GM10248 (cell line): ENCODE data around the gene MARCHF3.
A peak's percentile ranks its signal among the peaks of the same experiment; 100 is the strongest.
"Not testable (repeated sequence)": the region's sequence is repeated elsewhere in the genome, so short reads cannot be mapped to it uniquely, and the experiment has no call there.

ENCODE experiments used
- CTCF ChIA-PET: fragments of 300-600 bp; sonication (Branson Sonifier 250); formaldehyde crosslinking; extraction: SDS; loops from one replicate; lab custom pipeline; 2021; ENCODE audit warnings: antibody characterized with exemption; lab: Yijun Ruan, JAX
- POLR2A ChIA-PET: fragments of 350-650 bp; sonication (Branson Sonifier 250); formaldehyde crosslinking; extraction: SDS; loops from one replicate; lab custom pipeline; 2020; ENCODE audit warnings: antibody characterized with exemption; lab: Yijun Ruan, JAX
- DNase-seq: peaks from one replicate; pipeline ENCODE4 v3.0.0; 2012; ENCODE audit errors: extremely low spot score
- CTCF ChIP-seq: IDR thresholded peaks from 2 replicates; pipeline ENCODE4 v1.5.1; 2012; ENCODE audit warnings: mild to moderate bottlenecking, low read depth; ENCODE audit errors: extremely low read depth, missing control alignments, control extremely low read depth

The MARCHF3 gene

GRCh38 chr5:126847456-126847820 is 182.9 kb downstream of the MARCHF3 start:
- CTCF ChIA-PET = no interaction called here
- DNase-seq = no peak
- TF ChIP-seq CTCF = no peak
- POLR2A ChIA-PET = no interaction called here

- no peak for TF ChIP-seq CTCF
- no peak for DNase-seq
- ChIA-PET POLR2A (no interaction called here), CTCF (no interaction called here)
Measured at GRCh38 chr5:126846744-126847455, 183.5 kb downstream of the MARCHF3 start.

DNA sequence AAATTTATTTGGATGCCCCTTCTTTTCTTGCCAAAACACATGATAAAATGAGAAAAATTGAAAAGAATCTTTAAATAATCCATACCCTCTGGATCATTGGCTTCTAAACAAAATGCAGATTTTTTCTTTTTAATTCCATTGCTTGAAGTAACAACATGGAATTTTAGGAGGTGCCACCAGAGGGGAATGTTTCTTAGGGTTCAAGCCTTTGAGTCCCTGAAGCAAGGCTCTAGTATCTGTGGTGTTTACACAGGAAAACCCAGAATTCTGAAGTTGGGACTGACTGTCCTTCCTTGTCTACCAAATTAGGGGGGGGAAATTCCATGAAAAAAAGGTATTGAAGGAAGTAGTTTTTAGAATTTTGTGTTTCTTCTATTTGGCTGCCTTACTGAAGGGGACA is 184.0 kb downstream of the MARCHF3 start:
- no peak for TF ChIP-seq CTCF
- POLR2A ChIA-PET = no interaction called here
- DNase-seq = no peak
- CTCF ChIA-PET = interaction anchor here (0.9 kb wide), 1 partner anchor 180 kb away, joined by 3 read pairs; no protein-coding TSS in a partner anchor

DNA sequence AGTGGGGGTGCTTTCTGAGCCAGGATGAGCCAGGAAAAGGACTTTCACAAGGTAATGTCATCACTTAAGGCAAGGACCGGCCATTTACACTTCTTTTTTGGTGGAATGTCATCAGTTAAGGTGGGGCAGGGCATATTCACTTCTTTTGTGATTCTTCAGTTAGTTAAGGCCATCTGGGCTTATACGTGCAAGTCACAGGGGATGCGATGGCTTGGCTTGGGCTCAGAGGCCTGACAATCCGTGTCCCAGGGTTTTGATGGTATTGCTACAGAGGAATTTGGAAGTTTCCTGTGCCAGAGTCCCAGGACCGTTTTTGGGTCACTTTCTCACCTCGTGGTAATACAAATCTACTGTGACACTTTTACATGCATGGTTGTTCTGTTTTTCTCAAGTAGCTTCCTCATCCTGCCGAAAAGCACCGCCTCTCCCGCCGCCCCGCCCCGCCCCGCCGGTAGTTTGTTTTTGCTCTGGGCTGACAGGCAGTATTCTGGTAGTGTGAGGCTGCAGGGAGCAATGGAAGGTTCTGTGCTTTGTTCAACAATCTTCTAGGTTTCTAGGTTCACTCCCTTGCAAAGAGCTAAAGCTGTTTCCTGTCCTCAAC is 184.8 kb downstream of the MARCHF3 start:
- DNase-seq = peak; percentile 74

GRCh38 chr5:126843375-126843774 is 187.0 kb downstream of the MARCHF3 start:
- POLR2A ChIA-PET, CTCF ChIA-PET, DNase-seq: not testable (repeated sequence)

More for the DNA sequence above, 184.8 kb downstream of the MARCHF3 start:
- POLR2A ChIA-PET = not testable (repeated sequence)
- CTCF ChIA-PET = interaction anchor here (0.8 to 0.9 kb wide), 2 partner anchors 25 to 181 kb away, joined by 3 read pairs; no protein-coding TSS in a partner anchor

DNA sequence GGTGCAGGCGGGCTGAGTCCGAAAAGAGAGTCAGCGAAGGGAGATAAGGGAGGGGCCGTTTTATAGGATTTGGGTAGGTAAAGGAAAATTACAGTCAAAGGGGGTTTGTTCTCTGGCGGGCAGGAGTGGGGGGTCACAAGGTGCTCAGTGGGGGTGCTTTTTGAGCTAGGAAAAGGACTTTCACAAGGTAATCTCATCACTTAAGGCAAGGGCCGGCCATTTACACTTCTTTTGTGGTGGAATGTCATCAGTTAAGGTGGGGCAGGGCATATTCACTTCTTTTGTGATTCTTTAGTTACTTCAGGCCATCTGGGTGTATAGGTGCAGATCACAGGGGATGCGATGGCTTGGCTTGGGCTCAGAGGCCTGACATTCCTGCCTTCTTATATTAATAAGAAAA is 191.0 kb downstream of the MARCHF3 start:
- POLR2A ChIA-PET, CTCF ChIA-PET, DNase-seq: not testable (repeated sequence)

GRCh38 chr5:126837906-126838539 is 192.3 kb downstream of the MARCHF3 start:
- POLR2A ChIA-PET = no interaction called here
- TF ChIP-seq CTCF = peak; percentile 38
- CTCF ChIA-PET = interaction anchor here (1.1 to 2.3 kb wide), 6 partner anchors 11 to 476 kb away, joined by 3 to 9 read pairs (median 4); no protein-coding TSS in a partner anchor
- DNase-seq = no peak

DNA sequence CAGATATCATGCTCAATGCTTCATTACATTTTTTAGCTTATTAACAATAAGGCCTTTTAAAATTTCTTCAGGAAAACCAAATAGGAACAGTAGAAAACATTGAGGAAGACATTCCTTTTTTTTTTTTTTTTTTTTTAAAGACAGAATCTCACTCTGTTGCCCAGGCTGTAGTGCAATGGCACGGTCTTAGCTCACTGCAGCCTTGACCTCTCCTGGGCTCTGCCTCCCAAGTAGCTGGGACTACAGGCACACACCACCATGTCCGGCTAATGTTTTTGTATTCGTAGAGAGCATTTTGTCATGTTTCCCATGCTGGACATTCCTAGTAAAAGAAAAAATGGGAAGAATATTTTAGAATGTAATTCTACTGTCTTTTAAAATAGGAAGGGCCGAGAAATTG is 193.1 kb downstream of the MARCHF3 start:
- ChIA-PET POLR2A (no interaction called here), CTCF (interaction anchor here (0.9 to 2.3 kb wide), 8 partner anchors 11 to 476 kb away, joined by 3 to 9 read pairs (median 4); no protein-coding TSS in a partner anchor)
- DNase-seq = no peak
- no peak for TF ChIP-seq CTCF
